HG02870 (cell line): ENCODE data around the gene SNRNP27.
A peak's percentile ranks its signal among the peaks of the same experiment; 100 is the strongest.
"Not testable (repeated sequence)": the region's sequence is repeated elsewhere in the genome, so short reads cannot be mapped to it uniquely, and the experiment has no call there.

Experiments used
- ATAC-seq: cut with Tn5 transposase; IDR thresholded peaks from one replicate; pipeline ENCODE4 v1.9.1; 2021; ENCODE audit warnings: mild to moderate bottlenecking, moderate library complexity; ENCODE audit not compliant: unreplicated experiment

The SNRNP27 gene

GRCh38 chr2:69893684-69894551, at the start of gene SNRNP27:
Gene SNRNP27, plus strand, starts transcription at chr2:69893956. Its CDS starts 29 bp downstream, at chr2:69893985.
- ATAC-seq = peak; percentile 65

- no peak for ATAC-seq
These were observed 49.8 kb upstream of the SNRNP27 start for GRCh38 chr2:69843993-69844392.

GRCh38 chr2:69844560-69844959, 49.2 kb upstream of the SNRNP27 start:
- ATAC-seq = no peak

DNA sequence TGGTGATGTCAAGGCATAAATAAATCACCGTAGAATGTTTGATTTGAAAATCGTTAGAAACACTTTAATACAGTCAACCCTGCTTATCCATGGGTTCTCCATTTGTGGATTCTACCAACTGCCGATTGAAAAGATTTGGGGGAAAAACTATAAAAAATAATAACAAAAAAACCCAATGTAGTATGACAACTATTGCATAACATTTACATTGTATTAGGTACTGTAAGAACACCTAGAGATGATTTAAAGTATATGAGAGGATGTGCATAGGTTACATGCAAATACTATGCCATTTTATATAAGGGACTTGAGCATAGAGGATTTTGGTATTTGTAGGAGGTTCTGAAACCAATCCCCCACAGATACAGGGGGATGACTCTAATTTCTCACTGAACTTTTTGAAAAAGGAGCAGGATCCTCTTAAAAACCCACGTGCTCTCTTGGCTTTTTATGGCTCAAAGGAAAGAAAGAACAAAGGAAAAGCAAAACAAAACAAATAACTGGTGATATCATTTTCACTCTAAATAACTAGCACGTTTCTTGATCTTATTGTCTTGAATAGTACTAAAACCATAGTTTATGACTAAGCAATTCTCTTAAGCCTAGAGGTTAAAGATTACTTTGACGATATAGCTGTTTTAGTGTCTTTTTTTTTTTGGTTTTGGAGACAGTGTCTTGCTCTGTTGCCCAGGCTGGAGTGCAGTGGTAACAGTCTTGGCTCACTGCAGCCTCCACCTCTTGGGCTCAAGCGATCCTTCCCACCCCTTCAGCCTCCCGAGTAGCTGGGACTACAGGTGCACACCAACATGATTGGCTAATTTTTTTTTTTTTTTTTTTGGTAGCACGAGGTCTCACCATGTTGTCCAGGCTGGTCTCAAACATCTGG, 47.3 kb upstream of the SNRNP27 start:
- no peak for ATAC-seq

DNA sequence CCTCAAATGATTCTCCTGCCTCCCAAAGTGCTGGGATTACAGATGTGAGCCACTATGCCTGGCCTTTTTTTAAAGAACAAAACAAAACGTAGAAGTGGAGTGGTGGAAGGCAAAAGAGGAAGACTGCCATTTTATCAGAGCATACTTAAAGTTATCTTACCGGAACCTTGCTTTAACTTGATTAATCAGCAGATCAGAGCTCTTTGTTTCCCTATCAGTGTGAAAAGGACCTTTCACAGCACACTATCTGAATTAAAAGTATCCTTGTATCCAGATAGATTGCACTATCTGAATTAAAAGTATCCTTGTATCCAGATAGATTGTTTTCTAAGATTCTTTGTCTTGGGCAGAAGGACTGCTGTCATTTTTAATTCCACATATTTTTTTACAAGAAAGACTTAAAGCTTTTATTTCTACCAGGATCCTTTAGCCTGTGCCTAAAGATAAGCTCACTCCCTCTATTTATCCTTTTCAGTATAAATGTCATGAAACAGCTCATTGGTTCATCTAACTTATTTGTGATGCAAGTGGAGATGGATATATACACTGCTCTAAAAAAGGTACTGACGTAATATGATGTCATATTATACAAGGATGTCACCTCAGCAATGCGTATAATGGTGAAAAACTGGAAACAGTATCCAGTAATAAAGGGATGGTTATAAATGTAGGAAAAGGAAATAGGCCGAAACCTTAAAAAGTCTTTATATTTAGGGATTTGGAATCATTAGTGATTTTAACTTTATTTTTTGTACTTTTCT, 46.5 kb upstream of the SNRNP27 start:
- no peak for ATAC-seq

DNA sequence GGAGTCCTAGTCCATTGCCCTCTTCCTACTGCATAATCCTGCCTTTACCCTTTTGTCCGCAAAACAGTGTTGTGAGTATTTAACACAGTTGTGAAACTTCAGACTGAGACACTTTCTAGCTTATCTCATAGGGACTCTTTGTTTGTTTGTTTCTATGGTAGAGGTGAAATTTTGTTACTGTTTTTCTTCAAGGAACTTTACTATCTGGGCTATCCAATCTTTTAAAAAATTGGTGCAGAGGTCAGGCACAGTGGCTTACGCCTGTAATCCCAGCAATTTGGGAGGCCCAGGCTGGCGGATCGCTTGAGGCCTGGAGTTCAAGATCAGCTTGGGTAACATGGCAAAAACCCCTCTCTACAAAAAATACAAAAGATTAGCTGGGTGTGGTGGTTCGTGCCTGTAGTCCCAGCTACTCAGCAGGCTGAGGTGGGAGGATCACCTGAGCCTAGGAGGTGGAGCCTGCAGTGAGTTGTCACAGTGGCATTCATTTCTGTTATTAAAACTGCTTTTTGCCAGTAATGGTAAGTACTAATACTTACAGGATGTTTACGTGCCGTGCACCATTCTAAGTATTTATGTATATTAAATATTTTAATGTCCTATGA, 45.5 kb upstream of the SNRNP27 start:
- no peak for ATAC-seq

- ATAC-seq = no peak
These were observed 35.5 kb upstream of the SNRNP27 start for GRCh38 chr2:69858261-69858660.

DNA sequence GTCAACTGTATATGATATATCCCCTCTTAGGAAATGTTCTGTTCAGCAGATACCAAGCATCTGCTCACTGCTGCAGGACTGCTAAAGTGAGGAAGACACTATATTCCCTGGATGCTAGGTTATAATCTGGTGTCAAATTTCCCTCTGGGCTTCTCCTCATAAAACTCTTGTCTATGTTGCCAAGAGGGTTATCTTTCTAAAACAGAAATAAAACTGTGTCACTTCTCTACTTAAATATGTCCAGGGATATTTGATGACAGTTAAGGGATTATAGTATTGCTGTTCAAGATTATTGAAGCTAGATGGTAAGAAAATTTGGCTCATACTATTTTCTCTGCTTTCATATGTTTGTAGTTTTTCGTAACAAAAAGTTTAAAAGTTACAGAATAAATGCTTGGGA, 30.5 kb upstream of the SNRNP27 start:
- ATAC-seq = no peak

DNA sequence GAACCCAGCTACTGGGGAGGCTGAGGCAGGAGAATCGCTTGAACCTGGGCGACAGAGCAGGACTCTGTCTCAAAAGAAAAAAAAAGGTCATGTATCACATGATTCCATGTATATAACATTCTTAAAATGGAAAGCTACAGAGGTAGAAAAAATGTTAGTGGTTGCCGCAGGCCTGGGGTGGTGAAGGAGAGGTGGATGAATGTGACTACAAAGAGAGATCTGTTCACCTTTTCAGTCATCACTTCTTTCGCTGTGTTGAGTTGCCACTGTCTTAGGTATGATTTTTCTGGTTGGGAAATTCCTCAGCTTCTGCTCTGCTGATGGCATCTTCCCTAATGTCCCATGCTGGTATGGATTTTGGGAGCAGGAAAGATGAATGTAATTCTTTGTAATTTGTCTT, 5.3 kb upstream of the SNRNP27 start:
- no peak for ATAC-seq

DNA sequence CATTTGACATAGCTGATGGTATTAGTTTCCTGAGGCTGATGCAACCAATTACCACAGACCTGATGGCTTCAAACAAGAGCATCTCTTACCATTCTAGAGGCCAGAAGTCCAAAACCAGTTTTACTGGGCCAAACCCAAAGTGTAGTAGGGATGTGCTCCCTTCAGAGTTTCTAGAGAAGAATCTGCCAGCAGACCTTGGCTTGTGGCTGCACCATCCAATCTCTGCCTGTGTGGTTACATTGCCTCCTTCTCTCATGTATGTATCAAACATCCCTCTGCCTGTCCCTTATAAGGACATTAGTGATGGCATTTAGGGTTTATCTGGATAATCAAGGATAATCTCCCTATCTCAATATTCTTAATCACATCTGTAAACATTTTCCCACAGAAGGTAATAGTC, 4.5 kb upstream of the SNRNP27 start:
- no peak for ATAC-seq

DNA sequence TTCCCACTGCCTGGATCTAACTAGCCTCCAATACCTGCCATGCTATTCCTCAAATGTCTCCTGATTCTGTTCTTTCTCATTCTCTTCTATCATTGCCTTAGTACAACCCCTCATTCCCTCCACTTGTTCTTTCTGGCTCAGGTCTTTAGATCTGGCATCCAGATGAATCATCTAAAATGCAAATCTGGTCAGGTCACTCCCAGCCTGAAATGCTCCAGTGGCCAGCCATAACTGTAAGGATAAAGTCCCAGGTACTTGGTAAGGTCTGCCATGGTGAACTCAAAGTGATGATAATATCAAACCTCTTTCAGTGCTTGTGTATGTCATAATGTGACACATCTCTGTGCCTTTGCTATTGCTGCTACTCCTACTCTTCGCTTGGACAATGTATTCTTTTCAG, 2.9 kb upstream of the SNRNP27 start:
- no peak for ATAC-seq

- not testable (repeated sequence) for ATAC-seq
These were observed 825 bp upstream of the SNRNP27 start for GRCh38 chr2:69892838-69893424.

DNA sequence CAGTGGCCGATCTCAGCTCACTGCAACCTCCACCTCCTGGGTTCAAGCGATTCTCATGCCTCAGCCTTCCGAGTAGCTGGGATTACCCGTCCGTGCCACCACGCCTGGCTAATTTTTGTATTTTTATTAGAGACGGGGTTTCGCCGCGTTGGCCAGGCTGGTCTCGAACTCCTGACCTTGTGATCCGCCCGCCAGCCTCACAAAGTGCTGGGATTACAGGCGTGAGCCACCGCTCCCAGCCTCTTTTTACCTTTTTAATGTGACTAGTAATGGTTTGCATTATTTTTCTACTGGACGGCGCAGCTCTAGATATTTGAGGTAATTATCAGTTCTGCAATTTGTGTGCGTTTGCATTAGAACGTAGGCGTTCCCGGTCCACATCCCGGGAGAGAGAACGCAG, 981 bp downstream of the SNRNP27 start:
- not testable (repeated sequence) for ATAC-seq

GRCh38 chr2:69902213-69902922, 8.6 kb downstream of the SNRNP27 start:
- ATAC-seq = no peak

- ATAC-seq = no peak
These were observed 13.5 kb downstream of the SNRNP27 start for GRCh38 chr2:69907216-69907615.

- no peak for ATAC-seq
These were observed 18.3 kb downstream of the SNRNP27 start for GRCh38 chr2:69911985-69912563.

DNA sequence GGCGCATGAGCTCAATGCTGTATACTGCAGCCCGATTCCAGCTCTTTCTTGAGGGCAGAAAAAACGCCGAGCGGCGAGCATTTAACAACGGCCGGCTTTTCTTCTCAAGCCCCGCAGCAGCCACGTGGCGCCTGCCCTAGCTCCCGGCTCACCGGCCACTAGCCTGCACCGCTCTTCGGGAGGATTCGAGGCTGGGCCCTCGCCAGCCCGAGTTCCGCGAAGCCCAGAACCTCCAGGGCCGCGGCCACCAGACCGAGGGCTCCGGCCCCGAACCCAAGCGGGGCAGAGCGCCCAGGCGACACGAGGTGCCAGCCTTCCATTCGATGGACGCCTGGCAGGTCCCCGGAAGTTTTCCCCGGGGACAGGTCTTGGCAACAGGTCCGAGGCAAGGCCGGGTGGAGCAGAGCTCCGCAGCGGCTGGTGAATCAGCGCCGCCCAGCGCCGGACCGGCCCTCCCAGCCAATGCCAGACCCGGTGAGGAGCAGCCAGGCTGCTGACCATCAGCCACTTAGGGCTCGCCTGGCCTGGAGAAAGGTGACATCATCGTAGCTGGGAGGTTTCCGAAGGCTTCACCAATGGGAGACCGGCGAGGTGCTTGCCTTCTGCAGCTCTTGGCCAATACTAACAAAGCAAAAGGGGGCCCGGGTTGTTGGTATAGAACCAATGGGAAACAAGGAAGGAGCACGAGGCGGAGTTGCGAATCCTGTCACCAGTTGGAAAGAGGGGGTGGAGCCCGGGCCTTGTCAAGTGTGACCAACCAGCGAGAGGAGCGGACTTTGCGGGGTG, 20.6 kb downstream of the SNRNP27 start:
- peak; percentile 89 for ATAC-seq
